HepG2 (cell line): Measurements from ENCODE around the gene CD19. TPM values are rescaled to one million over a fixed set of nuclear protein-coding genes. Genes with fewer than 3 reads are reported as not detected.

Source experiments
- FIP1L1 ChIP-seq: fragments of 200-400 bp; formaldehyde crosslinking; IDR thresholded peaks from 2 replicates; pipeline ENCODE4 v1.6.1; 2018; ENCODE audit warnings: low read depth, mild to moderate bottlenecking, low read length, moderate library complexity, borderline replicate concordance; ENCODE audit not compliant: insufficient read depth
- FLYWCH1 ChIP-seq: sonication (generic); formaldehyde crosslinking; IDR thresholded peaks from 2 replicates; pipeline ENCODE4 v1.8.1; 2023; ENCODE audit warnings: mild to moderate bottlenecking, missing genetic modification reagents
- HMG20A ChIP-seq: IDR thresholded peaks from 2 replicates; pipeline ENCODE4 v1.6.1; 2016; ENCODE audit warnings: borderline replicate concordance
- HNRNPK ChIP-seq: fragments of 200-400 bp; formaldehyde crosslinking; IDR thresholded peaks from 2 replicates; pipeline ENCODE4 v1.6.1; 2018; ENCODE audit warnings: low read length, low read depth, moderate library complexity, mild to moderate bottlenecking; ENCODE audit not compliant: poor library complexity, severe bottlenecking
- HOXD1 ChIP-seq: sonication (generic); formaldehyde crosslinking; IDR thresholded peaks from 2 replicates; pipeline ENCODE4 v1.5.0; 2020; ENCODE audit warnings: missing genetic modification reagents
- MEIS2 ChIP-seq: sonication (generic); formaldehyde crosslinking; IDR thresholded peaks from 2 replicates; pipeline ENCODE4 v1.9.0; 2021; ENCODE audit warnings: mild to moderate bottlenecking, missing genetic modification reagents
- MIXL1 ChIP-seq: IDR thresholded peaks from 2 replicates; pipeline ENCODE4 v1.6.1; 2016
- POLR2A ChIP-seq, 2 experiments: IDR thresholded peaks; 2 replicates each; pipeline ENCODE4 v1.6.1; 2011; ENCODE audit warnings: low read depth in 2 of 2, low read length in 2 of 2, mild to moderate bottlenecking in 1 of 2, moderate library complexity in 1 of 2; ENCODE audit not compliant: insufficient read depth in 1 of 2
- TAF1 ChIP-seq: sonication (generic); formaldehyde crosslinking; IDR thresholded peaks from 2 replicates; pipeline ENCODE4 v1.4.0; 2020; ENCODE audit warnings: missing genetic modification reagents
- TGIF2 ChIP-seq: IDR thresholded peaks from 2 replicates; pipeline ENCODE4 v1.6.1; 2016; ENCODE audit warnings: control low read depth, missing compliant biosample characterization
- XRCC5 ChIP-seq: fragments of 200-400 bp; formaldehyde crosslinking; optimal IDR thresholded peaks from 2 replicates; pipeline ENCODE3; 2017; ENCODE audit warnings: mild to moderate bottlenecking, low read length
- ZNF24 ChIP-seq: fragments of 450-650 bp; IDR thresholded peaks from 2 replicates; pipeline ENCODE4 v1.6.1; 2017; ENCODE audit warnings: antibody characterized with exemption, mild to moderate bottlenecking
- ZNF660 ChIP-seq: sonication (generic); formaldehyde crosslinking; IDR thresholded peaks from 2 replicates; pipeline ENCODE4 v1.5.1; 2020; ENCODE audit warnings: mild to moderate bottlenecking, low read depth, missing genetic modification reagents, borderline replicate concordance
- polyA plus RNA-seq, 8 experiments: library from polyadenylated mRNA; depleted of rRNA in 3 of 8; stranded (reverse) in 7 of 8; unstranded in 1 of 8; fragments of >200 nt; fragmentation: Illumina TruSeq in 4 of 8; extraction: Trizol in 4 of 8; gene quantifications; 2 replicates each; pipeline versions ENCODE4 v1.2.1 to v1.2.3, GENCODE V29; 2011 to 2016; ENCODE audit warnings: low read depth in 4 of 8, missing spikeins in 1 of 8, mixed read lengths in 1 of 8; ENCODE audit not compliant: insufficient read depth in 1 of 8
- total RNA-seq, 5 experiments: library from RNA; depleted of rRNA; stranded (reverse); fragments of >200 nt; fragmentation: Illumina TruSeq; extraction: Trizol; gene quantifications; 2 replicates each; pipeline ENCODE4 v1.2.3, GENCODE V29; 2016; ENCODE audit warnings: low read depth in 1 of 5
- TF ChIP-seq, protein P1 (sequence below): sonication (generic); formaldehyde crosslinking; IDR thresholded peaks from 2 replicates; pipeline ENCODE4 v1.4.0; 2020; ENCODE audit warnings: missing genetic modification reagents
- TF ChIP-seq, protein P2 (sequence below): sonication (generic); formaldehyde crosslinking; IDR thresholded peaks from 2 replicates; pipeline ENCODE4 v1.4.0; 2020; ENCODE audit warnings: mild to moderate bottlenecking, missing genetic modification reagents
- TF ChIP-seq, protein P3 (sequence below): sonication (generic); IDR thresholded peaks from 2 replicates; pipeline ENCODE4 v1.6.1; 2016; ENCODE audit warnings: low read depth, borderline replicate concordance
- TF ChIP-seq, protein P4 (sequence below): sonication (generic); formaldehyde crosslinking; IDR thresholded peaks from 2 replicates; pipeline ENCODE4 v1.4.0; 2020; ENCODE audit warnings: missing genetic modification reagents, borderline replicate concordance
- TF ChIP-seq, protein P5 (sequence below): sonication (generic); formaldehyde crosslinking; IDR thresholded peaks from 2 replicates; pipeline ENCODE4 v1.4.0; 2020; ENCODE audit warnings: mild to moderate bottlenecking, missing genetic modification reagents

Gene CD19
- total and polyA plus RNA-seq, 2 of the 13 experiments (the other 11 are each of a cell fraction or from before 2014, with no cell fraction given), result 0.55 to 1.1 TPM

DNA sequence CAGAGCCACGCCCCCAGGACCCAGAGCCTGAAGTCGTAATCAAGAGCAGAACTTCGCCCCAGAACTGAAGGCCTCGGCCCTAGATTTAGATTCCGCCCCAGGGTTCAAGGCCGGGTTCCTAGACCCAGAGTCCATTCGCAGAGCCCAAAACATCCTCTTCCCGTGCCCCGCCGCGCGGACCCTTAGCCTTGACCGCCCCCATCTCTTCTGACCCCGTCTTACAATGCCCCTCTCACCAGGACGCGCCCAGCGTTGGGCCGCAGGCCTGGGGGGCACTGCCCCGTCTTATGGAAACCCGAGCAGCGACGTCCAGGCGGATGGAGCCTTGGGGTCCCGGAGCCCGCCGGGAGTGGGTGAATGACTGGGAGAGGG lies 5.0 kb downstream of the CD19 start (continued):
- TF ChIP-seq, protein P1, sequence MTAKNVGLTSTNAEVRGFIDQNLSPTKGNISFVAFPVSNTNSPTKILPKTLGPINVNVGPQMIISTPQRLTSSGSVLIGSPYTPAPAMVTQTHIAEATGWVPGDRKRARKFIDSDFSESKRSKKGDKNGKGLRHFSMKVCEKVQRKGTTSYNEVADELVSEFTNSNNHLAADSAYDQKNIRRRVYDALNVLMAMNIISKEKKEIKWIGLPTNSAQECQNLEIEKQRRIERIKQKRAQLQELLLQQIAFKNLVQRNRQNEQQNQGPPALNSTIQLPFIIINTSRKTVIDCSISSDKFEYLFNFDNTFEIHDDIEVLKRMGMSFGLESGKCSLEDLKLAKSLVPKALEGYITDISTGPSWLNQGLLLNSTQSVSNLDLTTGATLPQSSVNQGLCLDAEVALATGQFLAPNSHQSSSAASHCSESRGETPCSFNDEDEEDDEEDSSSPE (CRISPR knock-in tag), result no peak
- TF ChIP-seq POLR2A (IDR thresholded peaks at IDR 0.05; ENCODE audit: insufficient read depth in 1 of 2, low read depth in 2 of 2, low read length in 2 of 2), result no peak; a peak in 1 of 4 replicates
- no peak for TF ChIP-seq XRCC5
- TF ChIP-seq FIP1L1, result no peak
- TF ChIP-seq HMG20A (CRISPR knock-in tag), result no peak
- TF ChIP-seq, protein P2, sequence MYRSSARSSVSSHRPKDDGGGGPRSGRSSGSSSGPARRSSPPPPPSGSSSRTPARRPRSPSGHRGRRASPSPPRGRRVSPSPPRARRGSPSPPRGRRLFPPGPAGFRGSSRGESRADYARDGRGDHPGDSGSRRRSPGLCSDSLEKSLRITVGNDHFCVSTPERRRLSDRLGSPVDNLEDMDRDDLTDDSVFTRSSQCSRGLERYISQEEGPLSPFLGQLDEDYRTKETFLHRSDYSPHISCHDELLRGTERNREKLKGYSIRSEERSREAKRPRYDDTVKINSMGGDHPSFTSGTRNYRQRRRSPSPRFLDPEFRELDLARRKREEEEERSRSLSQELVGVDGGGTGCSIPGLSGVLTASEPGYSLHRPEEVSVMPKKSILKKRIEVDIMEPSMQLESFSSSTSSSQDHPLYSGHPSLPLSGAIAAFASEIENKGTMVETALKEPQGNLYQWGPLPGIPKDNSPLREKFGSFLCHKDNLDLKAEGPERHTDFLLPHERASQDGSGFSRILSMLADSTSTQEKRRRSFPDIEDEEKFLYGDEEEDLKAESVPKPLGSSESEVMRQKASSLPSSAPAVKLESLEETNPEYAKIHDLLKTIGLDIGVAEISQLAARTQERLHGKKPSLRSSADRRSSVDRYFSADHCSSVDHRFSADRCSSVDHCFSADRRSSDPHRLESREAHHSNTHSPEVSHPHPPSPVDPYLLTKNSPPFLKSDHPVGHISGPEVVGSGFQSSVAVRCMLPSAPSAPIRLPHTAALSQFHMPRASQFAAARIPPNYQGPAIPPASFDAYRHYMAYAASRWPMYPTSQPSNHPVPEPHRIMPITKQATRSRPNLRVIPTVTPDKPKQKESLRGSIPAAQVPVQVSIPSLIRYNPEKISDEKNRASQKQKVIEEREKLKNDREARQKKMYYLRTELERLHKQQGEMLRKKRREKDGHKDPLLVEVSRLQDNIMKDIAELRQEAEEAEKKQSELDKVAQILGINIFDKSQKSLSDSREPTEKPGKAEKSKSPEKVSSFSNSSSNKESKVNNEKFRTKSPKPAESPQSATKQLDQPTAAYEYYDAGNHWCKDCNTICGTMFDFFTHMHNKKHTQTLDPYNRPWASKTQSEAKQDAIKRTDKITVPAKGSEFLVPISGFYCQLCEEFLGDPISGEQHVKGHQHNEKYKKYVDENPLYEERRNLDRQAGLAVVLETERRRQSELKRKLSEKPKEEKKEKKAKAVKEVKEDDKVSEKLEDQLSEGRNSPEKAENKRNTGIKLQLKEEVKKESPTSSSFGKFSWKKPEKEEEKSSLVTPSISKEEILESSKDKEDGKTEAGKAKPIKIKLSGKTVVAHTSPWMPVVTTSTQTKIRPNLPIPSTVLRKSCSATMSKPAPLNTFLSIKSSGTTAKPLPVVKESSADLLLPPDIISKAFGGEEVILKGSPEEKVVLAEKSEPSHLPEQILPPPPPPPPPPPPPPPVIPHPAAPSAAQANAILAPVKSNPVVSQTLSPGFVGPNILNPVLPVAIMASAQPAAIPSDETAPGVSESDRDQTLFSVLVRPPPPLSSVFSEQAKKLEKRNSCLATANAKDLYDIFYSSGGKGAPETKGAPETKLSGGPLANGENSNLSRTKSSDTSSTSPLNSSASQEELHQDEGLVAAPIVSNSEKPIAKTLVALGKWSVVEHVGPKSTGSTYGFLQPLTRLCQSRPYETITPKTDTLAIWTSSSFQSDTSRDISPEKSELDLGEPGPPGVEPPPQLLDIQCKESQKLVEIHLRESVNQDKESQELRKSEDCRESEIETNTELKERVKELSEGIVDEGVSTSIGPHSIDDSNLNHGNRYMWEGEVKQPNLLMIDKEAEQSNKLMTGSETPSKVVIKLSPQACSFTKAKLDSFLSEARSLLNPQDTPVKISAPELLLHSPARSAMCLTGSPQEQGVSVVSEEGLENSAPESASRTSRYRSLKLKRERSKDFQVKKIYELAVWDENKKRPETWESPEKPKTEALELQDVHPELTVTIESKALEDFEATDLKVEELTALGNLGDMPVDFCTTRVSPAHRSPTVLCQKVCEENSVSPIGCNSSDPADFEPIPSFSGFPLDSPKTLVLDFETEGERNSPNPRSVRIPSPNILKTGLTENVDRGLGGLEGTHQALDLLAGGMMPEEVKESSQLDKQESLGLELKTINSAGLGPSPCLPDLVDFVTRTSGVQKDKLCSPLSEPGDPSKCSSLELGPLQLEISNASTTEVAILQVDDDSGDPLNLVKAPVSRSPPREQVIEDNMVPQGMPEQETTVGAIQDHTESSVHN (CRISPR knock-in tag), result no peak
- TF ChIP-seq, protein P3, sequence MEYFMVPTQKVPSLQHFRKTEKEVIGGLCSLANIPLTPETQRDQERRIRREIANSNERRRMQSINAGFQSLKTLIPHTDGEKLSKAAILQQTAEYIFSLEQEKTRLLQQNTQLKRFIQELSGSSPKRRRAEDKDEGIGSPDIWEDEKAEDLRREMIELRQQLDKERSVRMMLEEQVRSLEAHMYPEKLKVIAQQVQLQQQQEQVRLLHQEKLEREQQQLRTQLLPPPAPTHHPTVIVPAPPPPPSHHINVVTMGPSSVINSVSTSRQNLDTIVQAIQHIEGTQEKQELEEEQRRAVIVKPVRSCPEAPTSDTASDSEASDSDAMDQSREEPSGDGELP, result no peak
- no peak for TF ChIP-seq HOXD1
- TF ChIP-seq HNRNPK, result no peak
- TF ChIP-seq MEIS2, result no peak
- TF ChIP-seq FLYWCH1, result no peak
- TF ChIP-seq TGIF2 (CRISPR knock-in tag), result no peak
- TF ChIP-seq, protein P4, sequence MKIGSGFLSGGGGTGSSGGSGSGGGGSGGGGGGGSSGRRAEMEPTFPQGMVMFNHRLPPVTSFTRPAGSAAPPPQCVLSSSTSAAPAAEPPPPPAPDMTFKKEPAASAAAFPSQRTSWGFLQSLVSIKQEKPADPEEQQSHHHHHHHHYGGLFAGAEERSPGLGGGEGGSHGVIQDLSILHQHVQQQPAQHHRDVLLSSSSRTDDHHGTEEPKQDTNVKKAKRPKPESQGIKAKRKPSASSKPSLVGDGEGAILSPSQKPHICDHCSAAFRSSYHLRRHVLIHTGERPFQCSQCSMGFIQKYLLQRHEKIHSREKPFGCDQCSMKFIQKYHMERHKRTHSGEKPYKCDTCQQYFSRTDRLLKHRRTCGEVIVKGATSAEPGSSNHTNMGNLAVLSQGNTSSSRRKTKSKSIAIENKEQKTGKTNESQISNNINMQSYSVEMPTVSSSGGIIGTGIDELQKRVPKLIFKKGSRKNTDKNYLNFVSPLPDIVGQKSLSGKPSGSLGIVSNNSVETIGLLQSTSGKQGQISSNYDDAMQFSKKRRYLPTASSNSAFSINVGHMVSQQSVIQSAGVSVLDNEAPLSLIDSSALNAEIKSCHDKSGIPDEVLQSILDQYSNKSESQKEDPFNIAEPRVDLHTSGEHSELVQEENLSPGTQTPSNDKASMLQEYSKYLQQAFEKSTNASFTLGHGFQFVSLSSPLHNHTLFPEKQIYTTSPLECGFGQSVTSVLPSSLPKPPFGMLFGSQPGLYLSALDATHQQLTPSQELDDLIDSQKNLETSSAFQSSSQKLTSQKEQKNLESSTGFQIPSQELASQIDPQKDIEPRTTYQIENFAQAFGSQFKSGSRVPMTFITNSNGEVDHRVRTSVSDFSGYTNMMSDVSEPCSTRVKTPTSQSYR, result no peak
- TF ChIP-seq MIXL1 (CRISPR knock-in tag), result no peak
- no peak for TF ChIP-seq ZNF24
- no peak for TF ChIP-seq ZNF660
- TF ChIP-seq, protein P5, sequence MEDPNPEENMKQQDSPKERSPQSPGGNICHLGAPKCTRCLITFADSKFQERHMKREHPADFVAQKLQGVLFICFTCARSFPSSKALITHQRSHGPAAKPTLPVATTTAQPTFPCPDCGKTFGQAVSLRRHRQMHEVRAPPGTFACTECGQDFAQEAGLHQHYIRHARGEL, result no peak
- TF ChIP-seq TAF1 (CRISPR knock-in tag), result peak; percentile 5; the same call in 1 of the 2 replicates
